SK-N-SH treated with all-trans-retinoic acid at 6 μM for 48 hours (cell line): Measurements from ENCODE around the gene PRKAG2.

Source experiments
- ATAC-seq: fragments of 200-7000 bp; cut with Tn5 transposase; 3 replicates; pipeline ENCODE4 v1.9.1; 2020; ENCODE audit warnings: mild to moderate bottlenecking, moderate library complexity
- ARNTL ChIP-seq: fragments of 450-650 bp; formaldehyde crosslinking; IDR thresholded peaks from 2 replicates; pipeline ENCODE4 v1.5.0; 2020; ENCODE audit warnings: low read depth, mild to moderate bottlenecking, moderate library complexity, borderline replicate concordance
- BACH2 ChIP-seq: fragments of 250-450 bp; sonication (Bioruptor Pico); IDR thresholded peaks from 2 replicates; pipeline ENCODE4 v1.9.0; 2021; ENCODE audit warnings: mild to moderate bottlenecking, borderline replicate concordance
- CREB5 ChIP-seq: fragments of 250-450 bp; sonication (Bioruptor Pico); IDR thresholded peaks from 2 replicates; pipeline ENCODE4 v1.5.1; 2020; ENCODE audit warnings: low read depth, mild to moderate bottlenecking, moderate library complexity
- CSDC2 ChIP-seq: fragments of 250-450 bp; sonication (Bioruptor Pico); IDR thresholded peaks from 2 replicates; pipeline ENCODE4 v1.5.0; 2020; ENCODE audit warnings: mild to moderate bottlenecking, moderate library complexity
- ESRRG ChIP-seq: fragments of 250-450 bp; sonication (Bioruptor Pico); IDR thresholded peaks from 2 replicates; pipeline ENCODE4 v1.6.1; 2021; ENCODE audit warnings: mild to moderate bottlenecking
- GLIS3 ChIP-seq: fragments of 250-450 bp; sonication (Bioruptor Pico); IDR thresholded peaks from 2 replicates; pipeline ENCODE4 v1.5.0; 2020; ENCODE audit warnings: mild to moderate bottlenecking, moderate library complexity
- ISL1 ChIP-seq: fragments of 250-450 bp; sonication (Bioruptor Pico); IDR thresholded peaks from 2 replicates; pipeline ENCODE4 v2.1.2; 2022; ENCODE audit warnings: mild to moderate bottlenecking, moderate library complexity
- OSR1 ChIP-seq: fragments of 250-450 bp; sonication (Bioruptor Pico); IDR thresholded peaks from 2 replicates; pipeline ENCODE4 v1.8.0; 2022; ENCODE audit warnings: moderate library complexity, mild to moderate bottlenecking, inconsistent platforms
- PATZ1 ChIP-seq: fragments of 250-450 bp; sonication (Bioruptor Pico); IDR thresholded peaks from 2 replicates; pipeline ENCODE4 v1.8.0; 2020; ENCODE audit warnings: mild to moderate bottlenecking, moderate library complexity, borderline replicate concordance
- POU6F1 ChIP-seq: fragments of 250-450 bp; sonication (Bioruptor Pico); IDR thresholded peaks from 2 replicates; pipeline ENCODE4 v1.8.0; 2021; ENCODE audit warnings: low read depth, mild to moderate bottlenecking, moderate library complexity, borderline replicate concordance
- RARB ChIP-seq: fragments of 250-450 bp; sonication (Bioruptor Pico); IDR thresholded peaks from 2 replicates; pipeline ENCODE4 v1.8.0; 2021; ENCODE audit warnings: mild to moderate bottlenecking, moderate library complexity
- SNAI2 ChIP-seq: fragments of 250-450 bp; sonication (Bioruptor Pico); IDR thresholded peaks from 2 replicates; pipeline ENCODE4 v1.5.0; 2020; ENCODE audit warnings: mild to moderate bottlenecking, moderate library complexity
- TCF4 ChIP-seq: fragments of 250-450 bp; sonication (Bioruptor Pico); IDR thresholded peaks from 2 replicates; pipeline ENCODE4 v1.8.0; 2021; ENCODE audit warnings: mild to moderate bottlenecking, moderate library complexity, borderline replicate concordance
- TOX ChIP-seq: fragments of 250-450 bp; sonication (Bioruptor Pico); IDR thresholded peaks from 2 replicates; pipeline ENCODE4 v1.8.0; 2021; ENCODE audit warnings: mild to moderate bottlenecking, moderate library complexity, borderline replicate concordance
- TSHZ2 ChIP-seq: fragments of 250-450 bp; sonication (Bioruptor Pico); IDR thresholded peaks from 2 replicates; pipeline ENCODE4 v1.5.0; 2020; ENCODE audit warnings: mild to moderate bottlenecking, moderate library complexity
- ZC3H10 ChIP-seq: fragments of 250-450 bp; sonication (Bioruptor Pico); IDR thresholded peaks from 2 replicates; pipeline ENCODE4 v1.5.1; 2021; ENCODE audit warnings: mild to moderate bottlenecking, moderate library complexity
- ZFP3 ChIP-seq: fragments of 250-450 bp; sonication (Bioruptor Pico); IDR thresholded peaks from 2 replicates; pipeline ENCODE4 v1.5.0; 2020; ENCODE audit warnings: mild to moderate bottlenecking, moderate library complexity
- ZFP30 ChIP-seq: fragments of 450-650 bp; formaldehyde crosslinking; IDR thresholded peaks from 2 replicates; pipeline ENCODE4 v1.5.0; 2022; ENCODE audit warnings: mild to moderate bottlenecking, moderate library complexity
- ZNF565 ChIP-seq: fragments of 450-650 bp; formaldehyde crosslinking; conservative IDR thresholded peaks from 2 replicates; pipeline ENCODE4 v1.5.0; 2020; ENCODE audit warnings: low read depth, mild to moderate bottlenecking, moderate library complexity

The PRKAG2 gene

GRCh38 chr7:151899513-151900360 lies 22.8 kb upstream of the PRKAG2 start:
- no peak for ATAC-seq
- TF ChIP-seq ZNF565: no peak
- no peak for TF ChIP-seq GLIS3
- TF ChIP-seq RARB (CRISPR knock-in tag): no peak
- no peak for TF ChIP-seq ESRRG (CRISPR knock-in tag)
- TF ChIP-seq CSDC2 (CRISPR knock-in tag): no peak
- TF ChIP-seq ARNTL (CRISPR knock-in tag): no peak
- TF ChIP-seq BACH2 (CRISPR knock-in tag): no peak
- TF ChIP-seq TSHZ2 (CRISPR knock-in tag): no peak
- TF ChIP-seq ZFP30: no peak
- no peak for TF ChIP-seq TOX (CRISPR knock-in tag)
- TF ChIP-seq CREB5 (CRISPR knock-in tag): no peak
- no peak for TF ChIP-seq ISL1
- TF ChIP-seq ZFP3 (CRISPR knock-in tag): no peak
- no peak for TF ChIP-seq ZC3H10 (CRISPR knock-in tag)
- no peak for TF ChIP-seq POU6F1 (CRISPR knock-in tag)
- TF ChIP-seq TCF4 (CRISPR knock-in tag): no peak

- TF ChIP-seq TSHZ2 (CRISPR knock-in tag) (no peak), ARNTL (CRISPR knock-in tag) (no peak), TOX (CRISPR knock-in tag) (no peak), SNAI2 (no peak), GLIS3 (no peak), TCF4 (CRISPR knock-in tag) (no peak), ISL1 (no peak), OSR1 (CRISPR knock-in tag) (no peak), PATZ1 (no peak)
- ATAC-seq: no peak
These were observed 21.2 kb upstream of the PRKAG2 start for GRCh38 chr7:151897951-151898686.
